Measurements from ENCODE around the gene ITPA. TPM values are rescaled to one million over a fixed set of nuclear protein-coding genes. Genes with fewer than 3 reads are reported as not detected.

The ITPA gene
- total RNA-seq, 1 experiment from 2014 or later, result 117 TPM

GRCh38 chr20:3247638-3248037, 38.3 kb downstream of the ITPA start:
- no peak for TF ChIP-seq EZH2phosphoT487 (IDR thresholded peaks at IDR 0.05; ENCODE audit: borderline replicate concordance, low read length)
- no peak for TF ChIP-seq EZH2 (IDR thresholded peaks at IDR 0.05; ENCODE audit: low read length, unreplicated experiment)
- no peak for TF ChIP-seq CTCF (conservative IDR thresholded peaks at IDR 0.05; ENCODE audit: low read depth, low read length)
- Histone ChIP-seq H3K79me2 (ENCODE audit: low read length) (no peaks in the 10 kb centered on the region), H3K4me3 (ENCODE audit: low read length) (no peak overlapping the region), H4K20me1 (ENCODE audit: low read length) (no peaks in the 10 kb centered on the region), H3K4me1 (ENCODE audit: insufficient read depth, low read length) (no peaks in the 10 kb centered on the region), H3K27ac (ENCODE audit: low read length) (no peak overlapping the region), H3K36me3 (ENCODE audit: low read depth, low read length) (no peaks in the 10 kb centered on the region), H2AFZ (ENCODE audit: low read length) (no peak overlapping the region), H3K9me3 (ENCODE audit: low read length) (no peaks in the 10 kb centered on the region), H3K4me2 (ENCODE audit: low read length) (no peak overlapping the region), H3K27me3 (ENCODE audit: low read length) (no peaks in the 10 kb centered on the region), H3K9ac (ENCODE audit: low read length) (no peak overlapping the region), H3K9me2 (replicated peaks; ENCODE audit: low read length) (no peaks in the 10 kb centered on the region), H3F3A (ENCODE audit: low read length, unreplicated experiment) (no peaks in the 10 kb centered on the region)
- ATAC-seq (no peak), DNase-seq (no peak)
- BruUV-seq (replicated peaks), result no TSS peak
- ChIA-PET CTCF (interaction anchor here (0.6 kb wide), 1 partner anchor 187 kb away, joined by 3 read pairs; no protein-coding TSS in a partner anchor), POLR2A (ENCODE audit: unreplicated experiment) (interaction anchor here (0.5 to 0.7 kb wide), 3 partner anchors 16 to 25 kb away, joined by 3 to 11 read pairs (median 5); no protein-coding TSS in a partner anchor)
- intact Hi-C loops (cut with micrococcal nuclease), result no loop called here

GRCh38 chr20:3248167-3248992, 39.1 kb downstream of the ITPA start:
- POLR2A ChIA-PET (ENCODE audit: unreplicated experiment), result interaction anchor here (0.5 to 0.6 kb wide), 2 partner anchors 16 to 18 kb away, joined by 3 to 5 read pairs; no protein-coding TSS in a partner anchor
- Histone ChIP-seq H4K20me1 (ENCODE audit: low read length) (no peaks in the 10 kb centered on the region), H3K27ac (ENCODE audit: low read length) (no peak overlapping the region), H3K9ac (ENCODE audit: low read length) (no peak overlapping the region), H3K36me3 (ENCODE audit: low read depth, low read length) (no peaks in the 10 kb centered on the region), H3K79me2 (ENCODE audit: low read length) (no peaks in the 10 kb centered on the region), H3K4me2 (ENCODE audit: low read length) (no peak overlapping the region), H3K4me3 (ENCODE audit: low read length) (no peak overlapping the region), H3K27me3 (ENCODE audit: low read length) (no peaks in the 10 kb centered on the region), H3K9me3 (ENCODE audit: low read length) (no peaks in the 10 kb centered on the region), H3K9me2 (replicated peaks; ENCODE audit: low read length) (no peaks in the 10 kb centered on the region), H3K4me1 (ENCODE audit: insufficient read depth, low read length) (no peaks in the 10 kb centered on the region), H3F3A (ENCODE audit: low read length, unreplicated experiment) (no peaks in the 10 kb centered on the region), H2AFZ (ENCODE audit: low read length) (no peak overlapping the region)
- no peak for DNase-seq
- no TSS peak for BruUV-seq (replicated peaks)
- CTCF ChIA-PET, result interaction anchor here (0.5 to 0.6 kb wide), 2 partner anchors 30 to 186 kb away, joined by 3 read pairs; no protein-coding TSS in a partner anchor
- intact Hi-C loops (cut with micrococcal nuclease), result no loop called here
- no peak for TF ChIP-seq EZH2 (IDR thresholded peaks at IDR 0.05; ENCODE audit: low read length, unreplicated experiment)
- TF ChIP-seq EZH2phosphoT487 (IDR thresholded peaks at IDR 0.05; ENCODE audit: borderline replicate concordance, low read length), result no peak
- no peak for TF ChIP-seq CTCF (conservative IDR thresholded peaks at IDR 0.05; ENCODE audit: low read depth, low read length)
- ATAC-seq, result no peak

GRCh38 chr20:3248993-3249347, 39.7 kb downstream of the ITPA start:
- POLR2A ChIA-PET (ENCODE audit: unreplicated experiment), result no interaction called here
- Histone ChIP-seq H3K4me1 (ENCODE audit: insufficient read depth, low read length) (no peaks in the 10 kb centered on the region), H3K27ac (ENCODE audit: low read length) (no peak overlapping the region), H3K9me2 (replicated peaks; ENCODE audit: low read length) (no peaks in the 10 kb centered on the region), H3K79me2 (ENCODE audit: low read length) (no peaks in the 10 kb centered on the region), H3K4me3 (ENCODE audit: low read length) (no peak overlapping the region), H3K4me2 (ENCODE audit: low read length) (no peak overlapping the region), H3K9ac (ENCODE audit: low read length) (no peak overlapping the region), H3K36me3 (ENCODE audit: low read depth, low read length) (no peaks in the 10 kb centered on the region), H3F3A (ENCODE audit: low read length, unreplicated experiment) (no peaks in the 10 kb centered on the region), H4K20me1 (ENCODE audit: low read length) (no peaks in the 10 kb centered on the region), H3K27me3 (ENCODE audit: low read length) (no peaks in the 10 kb centered on the region), H2AFZ (ENCODE audit: low read length) (no peak overlapping the region), H3K9me3 (ENCODE audit: low read length) (no peaks in the 10 kb centered on the region)
- intact Hi-C loops (cut with micrococcal nuclease), result no loop called here
- no TSS peak for BruUV-seq (replicated peaks)
- TF ChIP-seq EZH2phosphoT487 (IDR thresholded peaks at IDR 0.05; ENCODE audit: borderline replicate concordance, low read length) (no peak), EZH2 (IDR thresholded peaks at IDR 0.05; ENCODE audit: low read length, unreplicated experiment) (no peak), CTCF (conservative IDR thresholded peaks at IDR 0.05; ENCODE audit: low read depth, low read length) (no peak)
- no peak for ATAC-seq
- CTCF ChIA-PET, result interaction anchor here (0.8 kb wide), 1 partner anchor 28 kb away, joined by 3 read pairs; no protein-coding TSS in a partner anchor
- no peak for DNase-seq

Data from PC-3 (cell line).